Measurements from ENCODE around the gene CD151.

DNA sequence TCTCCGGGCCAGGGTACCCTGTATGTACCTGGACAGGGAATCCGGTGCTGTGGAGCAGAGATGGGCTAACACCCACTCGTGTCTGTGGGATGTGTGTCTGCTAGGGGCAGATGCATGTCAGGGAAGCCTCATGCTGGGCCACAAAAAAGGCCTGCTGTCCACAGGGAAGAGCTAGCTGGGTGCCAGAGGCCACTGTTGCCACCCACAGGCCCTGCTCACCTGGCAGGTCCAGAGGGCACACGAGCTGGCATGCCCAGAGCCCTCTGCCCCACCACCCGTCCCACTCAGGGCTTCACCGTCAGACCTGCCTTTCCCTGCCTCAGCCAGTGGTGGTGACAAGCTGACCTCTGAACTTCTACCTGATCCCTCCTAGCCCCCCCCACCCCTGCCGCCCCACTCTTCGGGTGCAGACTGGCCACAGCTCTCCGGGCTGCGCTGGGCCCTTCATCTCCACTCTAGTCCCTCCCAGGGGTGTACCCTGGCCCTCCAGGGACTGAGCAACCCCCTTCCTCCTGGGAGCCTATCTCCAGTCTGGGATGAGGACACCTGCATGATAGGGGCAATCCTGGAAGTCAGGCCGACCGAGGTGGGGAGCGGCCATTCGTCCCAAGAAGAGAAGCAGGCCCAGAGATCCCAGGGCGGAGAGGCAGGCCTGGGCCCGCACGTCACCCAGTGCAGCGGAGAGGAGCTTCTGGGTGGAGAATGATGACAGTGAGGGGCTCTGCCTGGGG lies 36.0 kb upstream of the CD151 start:
- TF ChIP-seq TEAD4 (CRISPR knock-in tag; IDR thresholded peaks at IDR 0.05) (no peak), CTCF (IDR thresholded peaks at IDR 0.05) (no peak), TP53 (CRISPR knock-in tag; IDR thresholded peaks at IDR 0.05) (no peak), SOX15 (CRISPR knock-in tag; IDR thresholded peaks at IDR 0.05) (no peak), FOXP1 (CRISPR knock-in tag; IDR thresholded peaks at IDR 0.05; ENCODE audit: borderline replicate concordance) (no peak), NFE2L1 (CRISPR knock-in tag; IDR thresholded peaks at IDR 0.05) (no peak), MXD4 (CRISPR knock-in tag; IDR thresholded peaks at IDR 0.05; ENCODE audit: borderline replicate concordance) (no peak), GRHL2 (CRISPR knock-in tag; IDR thresholded peaks at IDR 0.05; ENCODE audit: insufficient replicate concordance, severe bottlenecking) (no peak), RELA (CRISPR knock-in tag; IDR thresholded peaks at IDR 0.05; ENCODE audit: borderline replicate concordance) (no peak), NR2C2 (CRISPR knock-in tag; IDR thresholded peaks at IDR 0.05) (no peak)
- TF ChIP-seq, protein P1, sequence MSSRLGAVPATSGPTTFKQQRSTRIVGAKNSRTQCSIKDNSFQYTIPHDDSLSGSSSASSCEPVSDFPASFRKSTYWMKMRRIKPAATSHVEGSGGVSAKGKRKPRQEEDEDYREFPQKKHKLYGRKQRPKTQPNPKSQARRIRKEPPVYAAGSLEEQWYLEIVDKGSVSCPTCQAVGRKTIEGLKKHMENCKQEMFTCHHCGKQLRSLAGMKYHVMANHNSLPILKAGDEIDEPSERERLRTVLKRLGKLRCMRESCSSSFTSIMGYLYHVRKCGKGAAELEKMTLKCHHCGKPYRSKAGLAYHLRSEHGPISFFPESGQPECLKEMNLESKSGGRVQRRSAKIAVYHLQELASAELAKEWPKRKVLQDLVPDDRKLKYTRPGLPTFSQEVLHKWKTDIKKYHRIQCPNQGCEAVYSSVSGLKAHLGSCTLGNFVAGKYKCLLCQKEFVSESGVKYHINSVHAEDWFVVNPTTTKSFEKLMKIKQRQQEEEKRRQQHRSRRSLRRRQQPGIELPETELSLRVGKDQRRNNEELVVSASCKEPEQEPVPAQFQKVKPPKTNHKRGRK (CRISPR knock-in tag; IDR thresholded peaks at IDR 0.05; ENCODE audit: borderline replicate concordance), result no peak

Data from WTC11 (cell line).